HG03039 (cell line): ENCODE measurements around the gene BPNT1.
"Not testable (repeated sequence)": the region's sequence is repeated elsewhere in the genome, so short reads cannot be mapped to it uniquely, and the experiment has no call there.

Experiments used
- ATAC-seq: cut with Tn5 transposase; IDR thresholded peaks from one replicate; pipeline ENCODE4 v1.9.1; 2021; ENCODE audit warnings: mild to moderate bottlenecking, moderate library complexity; ENCODE audit not compliant: unreplicated experiment

Gene BPNT1, protein sequence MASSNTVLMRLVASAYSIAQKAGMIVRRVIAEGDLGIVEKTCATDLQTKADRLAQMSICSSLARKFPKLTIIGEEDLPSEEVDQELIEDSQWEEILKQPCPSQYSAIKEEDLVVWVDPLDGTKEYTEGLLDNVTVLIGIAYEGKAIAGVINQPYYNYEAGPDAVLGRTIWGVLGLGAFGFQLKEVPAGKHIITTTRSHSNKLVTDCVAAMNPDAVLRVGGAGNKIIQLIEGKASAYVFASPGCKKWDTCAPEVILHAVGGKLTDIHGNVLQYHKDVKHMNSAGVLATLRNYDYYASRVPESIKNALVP

DNA sequence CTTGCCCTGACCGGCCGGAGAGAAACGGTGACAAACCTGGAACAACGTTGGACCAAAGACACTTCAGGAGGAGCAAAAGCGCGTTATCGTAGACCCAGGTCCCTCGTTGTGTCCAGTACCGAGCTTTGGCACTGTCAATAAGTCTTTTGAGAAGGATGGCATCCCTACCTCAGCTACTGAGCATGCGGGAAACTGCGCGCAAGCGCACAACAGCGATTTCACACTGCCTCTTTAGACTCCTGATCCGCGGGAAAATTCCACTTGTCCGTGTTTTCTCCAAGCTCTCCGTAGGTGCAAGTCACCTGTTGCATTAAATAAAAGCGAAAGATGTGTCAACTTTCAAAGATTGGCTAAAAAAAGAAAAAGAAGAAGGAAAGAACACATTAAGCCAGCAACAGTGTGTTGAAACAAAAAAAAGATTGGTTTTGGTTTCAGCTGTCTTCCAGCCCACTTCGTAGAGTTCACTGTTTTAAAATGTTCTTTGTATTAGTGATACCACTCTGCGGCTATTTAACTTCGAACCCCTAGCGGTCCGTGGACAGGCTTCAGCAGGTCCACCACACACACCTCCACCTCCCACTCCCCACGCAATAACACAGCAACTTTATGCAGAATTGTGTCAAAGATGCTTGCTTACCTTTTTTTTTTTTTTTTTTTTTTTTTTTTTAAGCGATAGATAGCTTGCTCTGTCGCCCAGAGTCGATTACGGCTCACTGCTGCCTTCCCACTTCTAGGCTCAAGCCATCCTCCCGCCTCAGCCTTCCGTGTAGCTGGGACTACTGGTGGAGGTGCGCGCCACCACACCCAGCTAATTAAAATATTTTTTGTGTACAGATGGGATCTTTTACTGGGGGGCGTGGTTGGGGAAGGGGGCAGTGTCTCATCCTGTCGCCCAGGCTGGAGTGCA is at the start of gene BPNT1:
BPNT1 (minus strand) TSS at position 139 of the 907 bp plus-strand sequence. CDS start 9,942 bp downstream, outside the sequence.
- peak; percentile 57 for ATAC-seq

DNA sequence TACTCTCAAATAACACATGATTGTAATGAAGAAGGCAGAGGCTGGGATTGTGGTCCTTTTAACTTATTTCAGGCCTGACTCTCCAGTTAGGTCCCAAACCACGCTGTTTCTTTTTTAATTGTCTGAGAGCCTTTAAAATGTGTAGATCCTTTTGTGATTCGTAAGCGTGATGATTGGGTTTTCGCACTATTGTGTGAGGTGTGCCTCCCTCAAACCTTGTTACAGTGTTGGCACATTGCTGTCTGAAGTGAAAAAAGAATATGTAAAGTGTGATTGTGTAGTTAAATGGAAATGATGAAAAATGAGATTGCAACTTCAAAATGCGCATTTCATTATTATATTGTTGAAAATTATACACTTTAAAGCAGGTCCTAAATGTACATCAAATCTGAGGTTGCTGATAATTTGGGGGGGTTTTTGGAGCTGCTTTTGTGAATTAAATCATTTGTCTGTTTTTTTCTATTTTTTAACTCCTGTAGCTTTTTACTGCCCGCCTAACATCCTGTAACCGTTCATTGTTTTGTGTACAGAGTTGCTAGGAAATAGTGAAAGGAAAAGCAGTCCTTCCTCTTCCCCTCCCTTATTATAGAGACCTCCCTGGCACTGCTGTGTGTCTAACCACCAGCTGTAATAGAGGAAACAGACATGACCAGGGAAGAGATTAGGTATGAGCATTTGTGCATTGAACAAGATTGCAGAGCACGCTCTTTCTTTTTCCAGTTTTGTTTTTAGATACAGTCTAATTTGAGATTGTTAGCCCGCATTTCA is 47.6 kb upstream of the BPNT1 start:
- no peak for ATAC-seq

DNA sequence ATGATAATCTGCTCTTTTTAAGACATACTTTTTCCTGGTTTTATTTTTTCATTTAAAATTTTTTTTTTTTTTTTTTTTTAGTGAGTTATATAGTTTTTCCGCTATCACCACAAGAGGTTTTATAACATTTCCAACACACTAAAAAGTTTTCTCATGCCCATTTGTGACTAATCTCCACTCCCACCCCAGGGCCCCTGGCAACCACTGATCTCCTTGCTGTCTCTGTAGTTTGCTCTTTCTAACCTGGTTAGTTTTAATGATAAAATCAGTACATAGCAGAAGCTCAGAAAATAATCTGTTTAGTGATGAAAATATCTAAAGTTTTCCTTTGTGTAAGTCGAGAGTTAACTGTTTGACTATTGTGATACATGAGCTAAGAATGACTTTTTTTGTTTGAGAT is 46.2 kb upstream of the BPNT1 start:
- ATAC-seq, result no peak

DNA sequence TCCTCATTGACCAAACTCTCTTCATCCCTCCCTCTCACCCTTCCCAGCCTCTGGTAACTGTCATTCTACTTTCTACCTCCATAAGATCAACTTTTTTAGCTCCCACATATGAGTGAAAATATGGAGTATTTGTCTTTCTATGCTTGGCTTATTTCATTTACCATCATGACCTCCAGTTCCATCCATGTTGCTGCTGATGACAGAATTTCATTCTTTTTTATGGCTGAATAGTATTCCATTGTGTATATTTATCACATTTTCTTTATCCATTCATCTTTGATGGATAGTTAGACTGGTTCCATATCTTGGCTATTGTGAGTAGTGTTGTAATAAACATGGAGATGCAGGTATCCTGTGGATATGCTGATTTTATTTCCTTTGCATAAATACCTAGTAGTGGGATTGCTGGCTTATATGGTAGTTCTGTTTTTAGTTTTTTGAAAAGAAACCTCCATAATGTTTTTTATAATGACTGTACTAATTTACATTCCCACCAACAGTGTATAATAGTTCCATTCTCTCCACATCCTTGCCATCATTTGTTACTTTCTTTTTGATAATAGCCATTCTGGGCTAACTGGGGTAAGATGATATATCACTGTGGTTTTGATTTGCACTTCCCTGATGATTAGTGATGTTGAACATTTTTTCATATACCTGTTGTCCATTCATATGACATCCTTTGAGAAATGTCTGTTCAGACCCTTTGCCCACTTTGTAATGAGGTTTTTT is 40.1 kb upstream of the BPNT1 start:
- no peak for ATAC-seq

DNA sequence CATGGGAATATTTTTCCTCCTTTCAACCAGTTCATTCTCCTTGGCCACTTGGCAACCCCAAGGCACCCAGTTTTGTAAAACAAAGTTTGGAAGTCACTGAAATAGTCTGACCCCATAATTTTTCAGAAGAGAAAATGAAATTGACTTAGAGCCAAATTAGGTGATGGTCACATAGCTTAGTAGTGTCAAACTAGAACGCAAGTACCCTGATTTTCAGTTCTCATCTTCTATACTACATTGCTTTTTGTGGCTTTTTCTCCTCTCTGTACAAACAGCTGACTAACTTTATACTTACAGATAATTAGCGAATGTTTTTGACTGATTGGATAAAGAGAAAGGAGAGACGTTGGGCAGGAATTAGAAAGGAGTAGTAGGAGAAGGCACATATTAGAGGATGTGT is 37.5 kb upstream of the BPNT1 start:
- no peak for ATAC-seq

DNA sequence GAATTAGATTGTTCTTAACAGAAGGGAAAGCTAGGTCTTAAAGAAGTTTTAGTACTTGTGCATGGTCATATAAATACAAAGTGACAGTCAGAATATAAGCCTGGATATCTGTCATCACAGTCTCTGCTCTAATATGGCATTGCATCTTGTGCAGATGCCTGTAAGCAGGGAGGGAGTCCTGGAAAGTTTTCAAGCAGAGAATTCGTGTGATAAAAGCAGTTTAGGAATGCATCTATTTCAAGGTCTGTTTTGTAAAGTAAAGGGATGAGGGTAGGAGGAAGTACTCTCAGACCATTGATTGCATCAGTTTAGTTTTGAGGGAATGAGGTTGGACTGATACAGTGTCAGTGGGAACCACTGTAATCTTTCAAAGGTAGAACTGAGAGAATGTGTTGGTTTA is 35.0 kb upstream of the BPNT1 start:
- ATAC-seq, result no peak

DNA sequence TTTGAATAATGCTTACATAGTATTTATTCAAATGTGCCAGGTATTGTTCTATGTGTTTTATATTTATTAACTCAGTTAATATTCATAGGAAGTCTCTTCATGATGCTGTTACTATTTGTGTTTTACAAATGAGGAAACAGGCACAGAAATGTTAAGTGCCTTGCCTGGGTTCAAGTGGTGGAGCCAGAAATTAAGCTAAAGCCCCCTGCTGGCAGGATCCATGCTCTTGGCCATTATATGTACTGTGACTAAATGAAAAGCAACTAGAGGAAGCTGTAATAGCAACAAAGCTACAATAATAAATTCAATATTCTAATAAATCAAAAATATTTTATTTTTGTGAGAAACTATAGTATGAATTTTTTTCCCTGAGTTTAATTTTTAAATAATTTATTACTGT is 34.3 kb upstream of the BPNT1 start:
- no peak for ATAC-seq

DNA sequence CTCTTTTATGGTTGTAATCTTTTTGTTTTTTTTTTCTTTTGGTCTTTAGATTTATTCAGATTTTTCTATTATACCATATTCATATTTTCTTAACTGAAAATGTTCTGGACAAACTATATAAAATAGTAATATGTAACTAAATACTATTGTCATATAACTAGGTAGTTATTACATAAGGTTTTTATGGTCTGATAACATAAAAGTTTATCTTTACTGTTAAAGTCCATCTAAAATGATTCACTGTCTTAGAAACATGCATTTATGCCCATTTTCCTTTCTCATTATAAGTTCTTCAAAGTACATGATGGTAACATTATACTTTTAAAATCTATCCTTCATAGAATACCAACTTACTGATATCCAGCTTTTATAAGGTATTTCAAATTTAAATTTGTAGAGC is 33.5 kb upstream of the BPNT1 start:
- no peak for ATAC-seq

DNA sequence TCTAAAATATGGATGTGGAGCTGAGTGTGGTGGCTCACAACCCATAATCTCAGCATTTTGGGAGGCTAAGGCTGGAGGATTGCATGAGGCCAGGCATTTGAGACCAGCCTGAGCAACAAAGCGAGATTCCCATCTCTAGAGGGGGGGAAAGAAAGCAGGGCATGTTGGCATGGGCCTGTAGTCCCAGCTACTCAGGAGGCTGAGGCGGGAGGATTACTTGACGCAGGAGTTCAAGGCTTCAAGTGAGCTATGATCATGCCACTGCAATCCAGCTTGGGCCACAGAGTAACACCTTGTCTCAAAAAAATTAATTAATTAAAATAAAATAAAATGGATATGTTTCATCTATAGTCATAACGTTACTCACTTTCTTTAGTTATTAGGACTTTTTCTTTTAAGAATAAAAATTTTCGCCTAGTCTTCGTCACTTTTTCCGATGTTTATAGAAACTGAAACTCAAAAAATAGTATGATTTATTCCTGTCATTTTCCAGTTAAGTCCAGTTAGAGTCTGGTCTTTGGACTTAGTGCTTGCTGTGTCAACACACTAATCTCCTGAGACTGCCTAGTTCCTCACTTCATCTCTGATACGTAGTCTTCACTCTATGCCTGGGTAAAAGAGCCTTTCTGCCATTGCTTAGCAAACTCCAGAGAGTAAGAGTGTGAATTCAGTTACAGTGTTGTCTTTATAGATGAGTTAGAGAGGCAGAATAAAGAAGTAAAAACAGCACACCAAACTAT is 32.4 kb upstream of the BPNT1 start:
- ATAC-seq, result no peak

DNA sequence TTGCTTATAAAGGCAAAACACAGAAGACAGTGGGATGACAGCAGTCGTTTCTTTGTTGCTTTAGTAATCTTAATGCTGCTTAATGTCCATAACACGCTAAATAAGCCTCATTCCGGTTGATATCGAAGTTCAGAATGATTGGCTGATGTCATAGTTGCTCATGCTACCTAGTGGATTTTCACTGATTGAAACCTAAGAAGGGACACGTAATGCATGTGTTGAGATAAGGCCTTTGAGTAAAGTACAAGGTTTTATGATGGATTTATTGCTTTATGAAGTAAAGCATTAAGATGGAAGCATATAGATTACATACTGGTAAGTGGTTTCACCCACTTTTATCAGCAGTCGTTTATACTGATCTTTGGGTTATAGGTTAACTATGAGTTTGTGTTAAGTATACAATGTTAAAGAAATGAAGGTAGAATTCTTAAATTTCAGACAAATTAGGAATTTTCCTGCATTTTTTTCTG is 29.5 kb upstream of the BPNT1 start:
- ATAC-seq, result no peak

DNA sequence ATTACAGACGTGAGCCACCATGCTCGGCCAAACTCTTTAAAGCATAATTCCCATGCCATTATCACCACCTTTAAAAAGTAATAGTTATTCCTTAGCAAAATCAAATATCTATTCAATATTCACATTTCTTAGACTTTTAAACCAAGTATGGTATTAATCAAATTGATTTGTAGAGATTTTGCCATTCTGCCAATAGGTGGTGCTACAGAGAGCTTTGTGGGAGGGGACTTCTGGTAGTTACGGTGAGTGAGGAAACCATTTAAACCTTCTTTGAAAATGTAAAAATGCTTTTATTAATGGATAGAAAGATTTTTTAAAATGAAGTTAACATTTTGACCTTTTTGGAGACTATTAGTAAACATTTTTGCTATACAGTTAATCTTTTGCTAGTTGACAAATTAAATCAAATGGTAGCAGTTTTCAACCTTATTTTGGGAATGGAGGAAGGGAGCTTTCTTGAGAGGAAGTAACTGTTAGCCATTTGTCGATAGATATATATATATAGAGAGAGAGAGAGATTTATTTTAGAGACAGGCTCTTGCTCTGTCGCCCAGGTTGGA is 23.6 kb upstream of the BPNT1 start:
- ATAC-seq, result no peak

DNA sequence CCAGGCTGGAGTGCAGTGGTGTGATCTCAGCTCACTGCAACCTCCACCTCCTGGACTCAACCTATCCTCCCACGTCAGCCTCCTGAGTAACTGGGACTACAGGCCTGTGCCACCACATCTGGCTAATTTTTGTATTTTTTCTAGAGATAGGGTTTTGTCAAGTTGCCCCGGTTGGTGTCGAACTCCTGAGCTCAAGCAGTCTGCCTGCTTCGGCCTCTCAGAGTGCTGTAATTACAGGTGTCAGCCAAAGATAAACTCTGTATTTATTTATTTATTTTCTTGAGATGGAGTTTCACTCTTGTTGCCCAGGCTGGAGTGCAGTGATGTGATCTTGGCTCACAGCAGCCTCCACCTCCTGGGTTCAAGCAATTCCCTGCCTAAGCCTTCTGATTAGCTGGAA is 23.0 kb upstream of the BPNT1 start:
- not testable (repeated sequence) for ATAC-seq

DNA sequence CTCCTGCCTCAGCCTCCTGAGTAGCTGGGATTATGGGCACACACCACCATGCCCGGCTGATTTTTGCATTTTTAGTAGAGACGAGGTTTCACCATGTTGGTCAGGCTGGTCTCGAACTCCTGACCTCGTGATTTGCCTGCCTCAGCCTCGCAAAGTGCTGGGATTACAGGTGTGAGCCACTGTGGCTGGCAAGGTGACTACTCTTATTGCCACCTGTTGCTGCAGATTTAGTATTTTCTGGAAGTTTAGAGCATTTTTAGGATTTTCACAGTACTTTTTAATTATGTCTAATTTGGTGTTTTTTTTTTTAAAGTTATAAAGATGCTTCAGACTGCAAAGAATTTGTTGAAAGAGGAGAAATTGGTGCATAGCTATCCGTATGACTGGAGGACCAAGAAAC is 20.9 kb upstream of the BPNT1 start:
- not testable (repeated sequence) for ATAC-seq

DNA sequence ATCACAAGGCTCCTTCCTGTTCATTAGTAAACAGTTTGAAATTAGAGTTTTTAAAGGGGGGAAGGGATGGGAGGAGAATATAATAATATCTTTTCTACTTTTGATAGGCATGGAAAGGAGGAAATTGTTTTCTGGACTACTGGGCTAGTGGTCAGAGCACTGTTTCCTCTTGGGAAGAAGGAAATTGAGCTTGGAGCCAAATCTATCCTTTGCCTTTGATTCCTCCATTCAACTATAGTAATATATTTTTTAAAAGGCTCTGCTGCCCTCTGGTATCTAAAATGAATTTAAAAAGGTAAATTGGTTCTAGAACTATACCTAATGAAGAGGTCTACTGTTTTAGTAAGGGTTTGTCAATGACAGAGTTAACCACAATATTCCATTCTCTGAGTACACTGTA is 10.2 kb upstream of the BPNT1 start:
- ATAC-seq, result no peak

DNA sequence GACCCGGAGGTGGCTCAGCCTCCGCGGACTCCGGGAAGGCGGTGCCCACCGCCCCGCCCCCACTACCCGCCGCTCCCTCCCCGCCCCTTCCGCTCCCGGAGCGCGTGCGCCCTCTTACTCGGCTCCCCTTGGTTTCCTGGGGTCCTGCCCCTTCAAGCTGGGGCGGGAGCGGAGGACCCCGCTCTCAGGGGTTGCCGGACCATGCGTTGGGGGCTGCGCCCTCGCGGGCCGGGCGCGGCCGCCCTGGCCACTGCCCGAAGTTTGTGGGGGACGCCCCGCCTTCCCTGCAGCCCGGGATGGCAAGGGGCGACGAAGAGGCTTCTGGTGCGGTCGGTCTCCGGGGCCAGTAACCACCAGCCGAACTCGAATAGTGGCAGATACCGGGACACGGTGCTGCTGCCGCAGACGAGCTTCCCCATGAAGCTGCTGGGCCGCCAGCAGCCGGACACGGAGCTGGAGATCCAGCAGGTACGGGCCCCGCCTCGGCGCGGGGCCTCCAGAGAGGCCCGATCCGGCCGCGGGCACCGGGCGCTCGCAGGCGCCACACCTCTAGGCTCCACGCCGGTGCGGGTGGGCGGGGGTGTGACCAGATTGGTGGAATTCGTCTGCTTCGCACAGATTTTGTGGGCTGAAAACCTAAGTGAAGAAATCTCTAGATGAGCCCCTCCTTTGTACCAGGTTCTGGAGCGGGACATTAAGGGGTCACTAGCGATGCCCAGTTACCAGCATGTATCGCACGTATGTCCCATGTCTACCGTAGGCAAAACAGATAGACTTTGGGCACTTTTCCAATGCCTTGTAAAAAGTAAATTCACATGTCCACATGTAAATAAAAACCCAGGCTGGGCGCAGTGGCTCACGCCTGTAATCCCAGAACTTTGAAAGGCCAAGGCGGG is 4.7 kb upstream of the BPNT1 start, which contains the start of gene IARS2:
IARS2 (plus strand) TSS at position 117 of the 896 bp plus-strand sequence; CDS start at position 202, 85 bp downstream.
- peak; percentile 54 for ATAC-seq

DNA sequence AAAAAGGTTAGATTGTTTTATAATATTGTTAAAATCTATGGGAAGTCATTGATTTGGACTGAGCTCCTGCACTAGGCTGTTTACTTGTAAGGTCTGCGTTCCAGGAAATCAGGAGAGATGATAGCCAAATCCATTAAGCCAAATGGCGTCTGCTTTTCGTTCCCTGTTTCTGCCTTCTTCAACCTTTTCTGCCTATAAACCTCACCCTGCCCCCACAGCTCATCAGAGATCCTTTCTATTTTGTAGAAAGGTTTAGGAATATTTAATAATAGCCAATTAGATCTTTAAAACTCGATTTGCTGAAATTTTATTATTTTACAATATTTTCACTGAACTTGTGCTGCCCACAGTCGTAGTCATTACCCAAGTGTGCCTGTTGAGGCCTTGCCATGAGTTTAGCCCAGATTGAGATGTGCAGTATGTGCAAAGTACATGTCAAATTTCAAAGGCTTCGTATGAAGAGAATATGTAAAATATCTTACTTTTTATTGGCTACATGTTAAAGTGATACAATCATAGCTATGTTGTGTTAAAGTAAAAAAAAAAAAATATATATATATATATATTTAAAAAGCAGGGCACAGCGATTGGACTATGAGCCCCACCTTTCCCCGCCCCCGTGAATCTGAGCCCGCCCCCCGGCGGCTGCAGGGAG is 3.9 kb upstream of the BPNT1 start:
- no peak for ATAC-seq

DNA sequence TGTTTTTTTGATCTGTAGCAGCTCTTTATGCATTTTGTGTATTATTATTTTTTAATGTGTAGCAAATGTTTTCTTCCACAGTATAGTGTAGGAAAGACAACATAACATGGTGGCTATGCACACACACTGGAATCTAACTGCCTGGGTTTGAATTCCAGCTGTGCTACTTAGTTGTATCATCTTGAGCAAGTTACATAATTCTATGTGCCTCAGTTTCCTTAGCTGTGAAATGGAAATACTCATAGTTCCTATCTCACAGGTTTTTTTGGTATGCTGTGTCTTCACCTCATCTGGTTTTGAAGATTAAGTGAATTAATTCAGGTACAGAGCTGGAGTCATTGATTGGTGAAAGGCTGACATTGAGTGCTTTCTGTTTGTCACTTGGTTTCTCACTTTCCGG is 3.1 kb upstream of the BPNT1 start:
- no peak for ATAC-seq

DNA sequence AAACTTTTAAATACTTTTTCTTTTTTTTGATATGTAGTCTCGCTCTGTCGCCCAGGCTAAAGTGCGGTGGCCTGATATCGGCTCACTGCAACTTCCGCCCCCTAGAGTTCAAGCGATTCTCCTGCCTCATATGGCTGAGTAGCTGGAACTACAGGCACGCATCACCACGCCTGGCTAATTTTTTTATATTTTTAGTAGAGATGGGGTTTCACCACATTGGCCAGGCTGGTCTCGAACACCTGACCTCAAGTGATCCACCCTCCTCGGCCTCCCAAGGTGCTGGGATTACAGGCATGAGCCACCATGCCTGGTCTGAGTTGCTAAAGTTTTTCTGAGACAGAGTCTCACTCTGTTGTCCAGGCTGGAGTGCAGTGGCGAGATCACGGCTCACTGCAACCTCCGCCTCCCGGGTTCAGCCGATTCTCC is 3.3 kb downstream of the BPNT1 start:
- ATAC-seq, result peak; percentile 34
